ENCODE data around the gene ARL6IP4. TPM values are rescaled to one million over a fixed set of nuclear protein-coding genes. Genes with fewer than 3 reads are reported as not detected.

ARL6IP4 gene
- total RNA-seq, 2 donors from 2014 or later, result 173 to 228 TPM

GRCh38 chr12:122981036-122981471 is 573 bp downstream of the ARL6IP4 start:
- DNase-seq (ENCODE audit: low spot score) (no peak), ATAC-seq (ENCODE audit: insufficient number of reproducible peaks, low FRiP score, low read depth) (no peak)
- Histone ChIP-seq H3K27ac (peak overlapping the region; percentile 82 to 89), H3K9me3 (no peaks in the 10 kb centered on the region), H3K27me3 (replicated peaks; ENCODE audit: insufficient read depth) (no peaks in the 10 kb centered on the region), H3K4me3 (peak overlapping the region; percentile 93), H3K4me1 (ENCODE audit: control insufficient read depth in 1 of 2, low read depth in 2 of 2) (peaks cover 48 to 86% of the 10 kb centered on the region in 2 donors), H3K36me3 (no peaks in the 10 kb centered on the region)
- no peak for TF ChIP-seq CTCF (IDR thresholded peaks at IDR 0.05)

GRCh38 chr12:122981587-122982476 is 1.4 kb downstream of the ARL6IP4 start:
- ATAC-seq (ENCODE audit: insufficient number of reproducible peaks, low FRiP score, low read depth) (no peak), DNase-seq (ENCODE audit: low spot score) (no peak)
- Histone ChIP-seq H3K36me3 (no peaks in the 10 kb centered on the region), H3K9me3 (no peaks in the 10 kb centered on the region), H3K4me3 (peak overlapping the region; percentile 93), H3K4me1 (ENCODE audit: control insufficient read depth in 1 of 2, low read depth in 2 of 2) (peaks cover 44 to 78% of the 10 kb centered on the region in 2 donors), H3K27ac (peak overlapping the region; percentile 82 to 89), H3K27me3 (replicated peaks; ENCODE audit: insufficient read depth) (no peaks in the 10 kb centered on the region)
- no peak for TF ChIP-seq CTCF (IDR thresholded peaks at IDR 0.05)

- H3K4me3 ChIP-seq, result no peak overlapping the region
- H3K9me3 ChIP-seq, result no peaks in the 10 kb centered on the region
- TF ChIP-seq CTCF (IDR thresholded peaks at IDR 0.05), result no peak
- H3K27me3 ChIP-seq (replicated peaks; ENCODE audit: insufficient read depth), result no peaks in the 10 kb centered on the region
- peaks cover 44 to 72% of the 10 kb centered on the region in 2 donors for H3K4me1 ChIP-seq (ENCODE audit: control insufficient read depth in 1 of 2, low read depth in 2 of 2)
- DNase-seq (ENCODE audit: low spot score), result no peak
- H3K36me3 ChIP-seq, result peaks cover 4% of the 10 kb centered on the region
- peak overlapping the region; percentile 82 to 89 for H3K27ac ChIP-seq
- ATAC-seq (ENCODE audit: insufficient number of reproducible peaks, low FRiP score, low read depth), result no peak
Observed at GRCh38 chr12:122982477-122982815, 2.0 kb downstream of the ARL6IP4 start.

DNA sequence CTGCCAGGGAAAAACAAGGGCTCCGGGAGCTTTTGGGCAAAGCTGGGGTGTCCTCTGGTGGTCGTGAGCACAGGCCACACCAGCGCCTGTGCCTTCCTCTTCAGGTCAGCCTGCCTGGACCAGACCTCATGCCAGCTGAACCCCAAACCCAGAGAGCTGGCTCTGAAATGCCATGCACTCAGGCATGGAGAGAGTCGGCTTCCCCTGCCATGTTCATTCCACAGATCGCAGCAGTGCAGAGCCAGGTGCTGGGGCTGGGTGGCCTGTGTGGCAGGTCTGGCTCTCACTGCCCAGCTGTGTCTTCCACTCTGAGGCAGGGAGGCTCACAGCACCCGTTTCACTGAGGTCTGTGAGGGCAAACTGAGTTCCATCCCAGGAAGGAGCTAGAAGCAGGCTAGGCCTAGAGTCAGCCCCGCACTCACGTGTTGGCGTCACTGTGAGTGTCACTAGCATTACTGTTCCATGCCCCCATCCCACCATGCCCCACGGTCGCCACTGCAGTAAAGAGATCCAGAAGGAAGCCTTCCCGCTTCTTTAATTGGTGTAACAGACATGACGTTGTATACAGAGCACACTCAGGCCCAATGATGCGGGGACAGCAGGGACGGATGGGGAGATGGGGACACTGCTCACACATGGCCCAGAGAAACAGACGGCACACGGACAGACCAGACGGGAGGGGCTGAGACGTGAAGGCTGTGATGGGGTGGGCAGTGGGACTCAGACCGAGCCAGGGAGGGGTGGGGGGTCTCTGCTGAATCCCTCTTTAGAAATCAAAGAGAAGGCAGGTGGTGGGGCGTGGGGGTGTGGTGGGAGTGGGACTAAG is 2.7 kb downstream of the ARL6IP4 start:
- peaks cover 44 to 65% of the 10 kb centered on the region in 2 donors for H3K4me1 ChIP-seq (ENCODE audit: control insufficient read depth in 1 of 2, low read depth in 2 of 2)
- no peak for DNase-seq (ENCODE audit: low spot score)
- H3K27ac ChIP-seq, result peak overlapping the region; percentile 82 to 89
- no peak for ATAC-seq (ENCODE audit: insufficient number of reproducible peaks, low FRiP score, low read depth)
- no peaks in the 10 kb centered on the region for H3K27me3 ChIP-seq (replicated peaks; ENCODE audit: insufficient read depth)
- no peak for TF ChIP-seq CTCF (IDR thresholded peaks at IDR 0.05)
- peak overlapping the region; percentile 55 for H3K4me3 ChIP-seq
- peaks cover 4% of the 10 kb centered on the region for H3K36me3 ChIP-seq
- no peaks in the 10 kb centered on the region for H3K9me3 ChIP-seq

Measured in thoracic aorta (tissue), 2 donors.